Natural killer cell (primary cell): Measurements from ENCODE around the gene OSBPL1A. TPM values are rescaled to one million over a fixed set of nuclear protein-coding genes. Genes with fewer than 3 reads are reported as not detected.

ENCODE experiments used
- ATAC-seq, 3 donors: fragments of 150-1000 bp in 2 of 3; fragments of 200-7000 bp in 1 of 3; cut with Tn5 transposase; 1 replicate in 1 of 3; 2 replicates in 2 of 3; pipeline ENCODE4 v1.10.0; 2021; ENCODE audit warnings: mild to moderate bottlenecking in 2 of 3, moderate library complexity in 2 of 3
- DNase-seq, 2 donors: peaks; one replicate each; pipeline versions ENCODE4 v3.0.0 to v3.0.0-alpha.2; 2013 to 2021; ENCODE audit warnings: mixed read lengths in 1 of 2
- H3K27ac ChIP-seq: one replicate; pipeline ENCODE4 v1.5.1; 2013; ENCODE audit warnings: mild to moderate bottlenecking, low read length
- H3K27me3 ChIP-seq: one replicate; pipeline ENCODE4 v1.6.1; 2013; ENCODE audit warnings: low read length; ENCODE audit not compliant: control insufficient read depth, insufficient read depth
- H3K36me3 ChIP-seq: one replicate; pipeline ENCODE4 v1.6.1; 2013; ENCODE audit warnings: low read length; ENCODE audit not compliant: control insufficient read depth, insufficient read depth
- H3K4me1 ChIP-seq: one replicate; pipeline ENCODE4 v1.6.1; 2013; ENCODE audit warnings: low read length; ENCODE audit not compliant: control insufficient read depth, insufficient read depth
- H3K4me3 ChIP-seq: one replicate; pipeline ENCODE4 v1.5.1; 2013; ENCODE audit warnings: low read length
- H3K9me3 ChIP-seq: one replicate; pipeline ENCODE4 v1.6.1; 2013; ENCODE audit warnings: low read length; ENCODE audit not compliant: control insufficient read depth, insufficient read depth
- H3K27ac Mint-ChIP-seq, 2 donors: one replicate each; pipeline ENCODE4 v1.8.0; 2022; ENCODE audit warnings: mild to moderate bottlenecking in 2 of 2, mixed read lengths in 2 of 2, moderate library complexity in 1 of 2
- H3K27me3 Mint-ChIP-seq, 2 donors: one replicate each; pipeline ENCODE4 v1.8.0; 2022; ENCODE audit warnings: low read depth in 2 of 2, mixed read lengths in 2 of 2
- H3K36me3 Mint-ChIP-seq: one replicate; pipeline ENCODE4 v1.8.0; 2022; ENCODE audit warnings: mixed read lengths
- H3K4me1 Mint-ChIP-seq, 2 donors: one replicate each; pipeline ENCODE4 v1.8.0; 2022; ENCODE audit warnings: mixed read lengths in 2 of 2
- H3K4me3 Mint-ChIP-seq: one replicate; pipeline ENCODE4 v1.8.0; 2022; ENCODE audit warnings: mild to moderate bottlenecking, moderate library complexity, mixed read lengths
- H3K9me3 Mint-ChIP-seq, 2 donors: one replicate each; pipeline ENCODE4 v1.8.0; 2022; ENCODE audit warnings: mixed read lengths in 2 of 2
- CTCF ChIP-seq: fragments of 200-600 bp; IDR thresholded peaks from one replicate; pipeline ENCODE4 v1.8.0; 2022; ENCODE audit warnings: antibody characterized with exemption
- WGBS: methylation state at CpG from one replicate; pipeline ENCODE4 v1.1.7; 2013; ENCODE audit warnings: missing lambda C conversion rate; ENCODE audit not compliant: insufficient coverage; 5-methylcytosine and 5-hydroxymethylcytosine counted together
- intact Hi-C: fragments of 100-400 bp; cut with micrococcal nuclease; formaldehyde crosslinking; loops from one replicate; pipeline ENCODE4 v1.14.2; 2022
- total RNA-seq, 4 donors: library from RNA; stranded (reverse); fragments of 120-200 nt in 1 of 4; gene quantifications; one replicate each; pipeline versions ENCODE4 v1.2.3 to v1.2.4, GENCODE V29; 2013 to 2022

OSBPL1A gene
- total RNA-seq, 3 donors from 2014 or later (not counting 1 experiment from before 2014, with no cell fraction given): 1.2 to 32.5 (median 1.5) TPM

GRCh38 chr18:24189664-24190346 is 207.8 kb downstream of the OSBPL1A start:
- no peak overlapping the region for H3K4me3 Mint-ChIP-seq

GRCh38 chr18:24189007-24189528 is 208.6 kb downstream of the OSBPL1A start:
- ATAC-seq: no peak
- 74% methylated on average over 6 of the region's 6 CpGs for WGBS
- Mint-ChIP-seq H3K27me3 (peaks cover 31 to 51% of the 10 kb centered on the region in 2 donors), H3K4me3 (no peak overlapping the region), H3K4me1 (no peaks in the 10 kb centered on the region), H3K36me3 (no peaks in the 10 kb centered on the region), H3K27ac (no peak overlapping the region), H3K9me3 (no peaks in the 10 kb centered on the region)
- Histone ChIP-seq H3K27ac (no peak overlapping the region), H3K4me1 (no peaks in the 10 kb centered on the region), H3K4me3 (no peak overlapping the region), H3K27me3 (peaks cover 2% of the 10 kb centered on the region), H3K36me3 (no peaks in the 10 kb centered on the region), H3K9me3 (no peaks in the 10 kb centered on the region)
- no peak for DNase-seq
- intact Hi-C loops: no loop called here
- no peak for TF ChIP-seq CTCF

More at GRCh38 chr18:24189664-24190346, 207.8 kb downstream of the OSBPL1A start:
- TF ChIP-seq CTCF: no peak
- Histone ChIP-seq H3K4me3 (no peak overlapping the region), H3K4me1 (no peaks in the 10 kb centered on the region), H3K36me3 (no peaks in the 10 kb centered on the region), H3K9me3 (no peaks in the 10 kb centered on the region), H3K27me3 (peaks cover 2% of the 10 kb centered on the region), H3K27ac (no peak overlapping the region)
- DNase-seq: no peak
- Mint-ChIP-seq H3K9me3 (no peaks in the 10 kb centered on the region), H3K27ac (no peak overlapping the region), H3K4me1 (no peaks in the 10 kb centered on the region), H3K27me3 (peaks cover 34 to 51% of the 10 kb centered on the region in 2 donors), H3K36me3 (no peaks in the 10 kb centered on the region)
- intact Hi-C loops: no loop called here
- ATAC-seq: no peak
- WGBS: 92% methylated on average over 15 of the region's 15 CpGs

GRCh38 chr18:24188120-24188519 is 209.5 kb downstream of the OSBPL1A start:
- Histone ChIP-seq H3K4me1 (no peaks in the 10 kb centered on the region), H3K4me3 (no peak overlapping the region), H3K27ac (no peak overlapping the region), H3K9me3 (no peaks in the 10 kb centered on the region), H3K27me3 (peaks cover 2% of the 10 kb centered on the region), H3K36me3 (no peaks in the 10 kb centered on the region)
- Mint-ChIP-seq H3K4me3 (no peak overlapping the region), H3K27ac (no peak overlapping the region), H3K36me3 (no peaks in the 10 kb centered on the region), H3K4me1 (no peaks in the 10 kb centered on the region), H3K9me3 (no peaks in the 10 kb centered on the region), H3K27me3 (peaks cover 25 to 44% of the 10 kb centered on the region in 2 donors)
- no peak for ATAC-seq
- no peak for DNase-seq
- WGBS: 91% methylated on average over 5 of the region's 5 CpGs
- intact Hi-C loops: no loop called here
- TF ChIP-seq CTCF: no peak
